HepG2 (cell line): ENCODE measurements around the gene RASGRP4.

ENCODE experiments used
- EP300 ChIP-seq, 3 experiments: sonication (generic) in 1 of 3; formaldehyde crosslinking in 1 of 3; IDR thresholded peaks; 2 replicates each; pipeline versions ENCODE4 v1.5.1 to v1.6.1; 2011 to 2020; ENCODE audit warnings: low read depth in 2 of 3, low read length in 2 of 3, borderline replicate concordance in 1 of 3, improper control_type of control experiment in 1 of 3, mild to moderate bottlenecking in 1 of 3, missing genetic modification reagents in 1 of 3, moderate library complexity in 1 of 3
- ESRRA ChIP-seq: sonication (generic); formaldehyde crosslinking; IDR thresholded peaks from 2 replicates; pipeline ENCODE4 v1.5.1; 2020; ENCODE audit warnings: mild to moderate bottlenecking, low read depth, missing genetic modification reagents
- HNRNPH1 ChIP-seq: fragments of 200-400 bp; formaldehyde crosslinking; optimal IDR thresholded peaks from 2 replicates; pipeline ENCODE3; 2017; ENCODE audit warnings: mild to moderate bottlenecking, low read depth, low read length
- PBX2 ChIP-seq: IDR thresholded peaks from 2 replicates; pipeline ENCODE4 v1.6.1; 2016; ENCODE audit warnings: control low read depth
- POLR2A ChIP-seq, 2 experiments: IDR thresholded peaks; 2 replicates each; pipeline ENCODE4 v1.6.1; 2011; ENCODE audit warnings: low read depth in 2 of 2, low read length in 2 of 2, mild to moderate bottlenecking in 1 of 2, moderate library complexity in 1 of 2; ENCODE audit not compliant: insufficient read depth in 1 of 2
- RBM22 ChIP-seq: fragments of 200-400 bp; formaldehyde crosslinking; optimal IDR thresholded peaks from 2 replicates; pipeline ENCODE3; 2017; ENCODE audit warnings: mild to moderate bottlenecking, low read length, moderate library complexity
- YY1 ChIP-seq: IDR thresholded peaks from 2 replicates; pipeline ENCODE4 v1.6.1; 2011; ENCODE audit warnings: low read length, low read depth, moderate library complexity, mild to moderate bottlenecking; ENCODE audit not compliant: insufficient read depth, insufficient replicate concordance
- ZBTB34 ChIP-seq: sonication (generic); formaldehyde crosslinking; IDR thresholded peaks from 2 replicates; pipeline ENCODE4 v1.8.0; 2022; ENCODE audit warnings: mild to moderate bottlenecking, missing genetic modification reagents
- ZNF574 ChIP-seq: sonication (generic); formaldehyde crosslinking; IDR thresholded peaks from 2 replicates; pipeline ENCODE4 v1.4.0; 2020; ENCODE audit warnings: missing genetic modification reagents

- TF ChIP-seq ZNF574 (CRISPR knock-in tag) (no peak), ESRRA (no peak), HNRNPH1 (no peak), YY1 (no peak), RBM22 (no peak), PBX2 (no peak), EP300 (IDR thresholded peaks at IDR 0.05; ENCODE audit: low read depth in 2 of 2, low read length in 2 of 2) (no peak), EP300 (CRISPR knock-in tag; IDR thresholded peaks at IDR 0.05; ENCODE audit: borderline replicate concordance) (no peak), POLR2A (IDR thresholded peaks at IDR 0.05; ENCODE audit: insufficient read depth in 1 of 2, low read depth in 2 of 2, low read length in 2 of 2) (no peak), ZBTB34 (CRISPR knock-in tag) (no peak)
Observed at GRCh38 chr19:38377052-38377451, 49.0 kb downstream of the RASGRP4 start.
